GM20000 (cell line): ENCODE data around the gene CDK14.

Experiments used
- DNase-seq: peaks from one replicate; pipeline ENCODE4 v3.0.0; 2012; ENCODE audit warnings: low spot score
- CTCF ChIP-seq: IDR thresholded peaks from 2 replicates; pipeline ENCODE4 v1.5.1; 2012; ENCODE audit warnings: mild to moderate bottlenecking, control low read depth; ENCODE audit errors: extremely low read depth, missing control alignments

CDK14 gene

GRCh38 chr7:91228327-91228726, 632.2 kb downstream of the CDK14 start:
- DNase-seq, result no peak

GRCh38 chr7:91228927-91229558, 632.9 kb downstream of the CDK14 start:
- TF ChIP-seq CTCF, result no peak
- DNase-seq, result no peak

More at GRCh38 chr7:91228327-91228726, 632.2 kb downstream of the CDK14 start:
- no peak for TF ChIP-seq CTCF

GRCh38 chr7:91230100-91230499, 634.0 kb downstream of the CDK14 start:
- no peak for DNase-seq
- no peak for TF ChIP-seq CTCF

- no peak for TF ChIP-seq CTCF
- DNase-seq, result no peak
Observed at GRCh38 chr7:91230503-91230902, 634.4 kb downstream of the CDK14 start.

- no peak for DNase-seq
Observed at GRCh38 chr7:91233212-91233611, 637.1 kb downstream of the CDK14 start.

GRCh38 chr7:91235211-91235832, 639.2 kb downstream of the CDK14 start:
- DNase-seq, result no peak
- no peak for TF ChIP-seq CTCF

More at GRCh38 chr7:91233212-91233611, 637.1 kb downstream of the CDK14 start:
- TF ChIP-seq CTCF, result no peak

- DNase-seq, result no peak
- TF ChIP-seq CTCF, result no peak
Observed at GRCh38 chr7:91239171-91239604, 643.1 kb downstream of the CDK14 start.
